ENCODE results near the gene LARGE1.

Gene LARGE1

DNA sequence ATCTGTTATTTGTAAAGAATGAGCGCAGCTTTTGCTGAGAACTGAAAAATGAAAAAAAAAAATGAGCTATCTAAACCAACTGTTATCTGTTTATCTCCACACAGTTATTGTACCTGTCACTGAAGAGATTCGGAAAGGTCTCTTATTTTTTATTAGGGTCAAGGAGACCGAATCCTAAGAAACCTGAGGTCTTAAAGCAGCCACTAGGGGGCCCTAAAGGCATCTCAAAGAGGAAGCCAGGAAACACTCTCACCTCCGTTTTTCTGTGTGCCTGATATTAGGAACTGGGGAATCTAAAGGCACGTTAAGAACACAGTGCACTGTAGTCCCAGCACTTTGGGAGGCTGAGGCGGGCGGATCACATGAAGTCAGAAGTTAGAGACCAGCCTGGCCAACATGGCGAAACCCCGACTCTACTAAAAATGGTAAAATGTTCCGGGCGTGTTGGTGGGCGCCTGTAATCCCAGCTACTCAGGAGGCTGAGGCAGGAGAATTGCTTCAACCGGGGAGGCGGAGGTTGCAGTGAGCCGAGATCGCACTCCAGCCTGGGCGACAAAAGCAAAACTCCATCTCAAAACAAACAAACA lies 3.5 kb upstream of the LARGE1 start:
- H3K9me3 ChIP-seq (ENCODE audit: low read length), result no peaks in the 10 kb centered on the region
- no peaks in the 10 kb centered on the region for H3K9me2 ChIP-seq (ENCODE audit: low read depth, low read length)
- no peaks in the 10 kb centered on the region for H3K36me3 ChIP-seq (ENCODE audit: insufficient read depth, low read length)
- no peaks in the 10 kb centered on the region for H3F3A ChIP-seq (ENCODE audit: insufficient read depth, low read length)
- no peak overlapping the region for H3K9ac ChIP-seq (ENCODE audit: low read length)
- H3K4me1 ChIP-seq (ENCODE audit: insufficient read depth, low read length, severe bottlenecking), result peaks cover 17% of the 10 kb centered on the region
- H3K4me3 ChIP-seq (ENCODE audit: low read depth, low read length, poor library complexity, severe bottlenecking), result no peak overlapping the region
- no peaks in the 10 kb centered on the region for H3K27me3 ChIP-seq (ENCODE audit: insufficient read depth, low read length)
- H3K79me2 ChIP-seq (ENCODE audit: insufficient read depth, low read length), result no peaks in the 10 kb centered on the region
- no peak overlapping the region for H3K4me2 ChIP-seq (ENCODE audit: low read length)
- TF ChIP-seq, protein P1, sequence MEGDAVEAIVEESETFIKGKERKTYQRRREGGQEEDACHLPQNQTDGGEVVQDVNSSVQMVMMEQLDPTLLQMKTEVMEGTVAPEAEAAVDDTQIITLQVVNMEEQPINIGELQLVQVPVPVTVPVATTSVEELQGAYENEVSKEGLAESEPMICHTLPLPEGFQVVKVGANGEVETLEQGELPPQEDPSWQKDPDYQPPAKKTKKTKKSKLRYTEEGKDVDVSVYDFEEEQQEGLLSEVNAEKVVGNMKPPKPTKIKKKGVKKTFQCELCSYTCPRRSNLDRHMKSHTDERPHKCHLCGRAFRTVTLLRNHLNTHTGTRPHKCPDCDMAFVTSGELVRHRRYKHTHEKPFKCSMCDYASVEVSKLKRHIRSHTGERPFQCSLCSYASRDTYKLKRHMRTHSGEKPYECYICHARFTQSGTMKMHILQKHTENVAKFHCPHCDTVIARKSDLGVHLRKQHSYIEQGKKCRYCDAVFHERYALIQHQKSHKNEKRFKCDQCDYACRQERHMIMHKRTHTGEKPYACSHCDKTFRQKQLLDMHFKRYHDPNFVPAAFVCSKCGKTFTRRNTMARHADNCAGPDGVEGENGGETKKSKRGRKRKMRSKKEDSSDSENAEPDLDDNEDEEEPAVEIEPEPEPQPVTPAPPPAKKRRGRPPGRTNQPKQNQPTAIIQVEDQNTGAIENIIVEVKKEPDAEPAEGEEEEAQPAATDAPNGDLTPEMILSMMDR (IDR thresholded peaks at IDR 0.05; ENCODE audit: low read length), result peak; percentile 70
- TF ChIP-seq EZH2 (IDR thresholded peaks at IDR 0.05; ENCODE audit: borderline replicate concordance, low read length), result no peak
- H4K20me1 ChIP-seq (ENCODE audit: insufficient read depth, low read length), result no peaks in the 10 kb centered on the region
- no peak overlapping the region for H2AFZ ChIP-seq (ENCODE audit: low read length)
- H3K27ac ChIP-seq (ENCODE audit: low read depth, low read length, poor library complexity, severe bottlenecking), result no peak overlapping the region

DNA sequence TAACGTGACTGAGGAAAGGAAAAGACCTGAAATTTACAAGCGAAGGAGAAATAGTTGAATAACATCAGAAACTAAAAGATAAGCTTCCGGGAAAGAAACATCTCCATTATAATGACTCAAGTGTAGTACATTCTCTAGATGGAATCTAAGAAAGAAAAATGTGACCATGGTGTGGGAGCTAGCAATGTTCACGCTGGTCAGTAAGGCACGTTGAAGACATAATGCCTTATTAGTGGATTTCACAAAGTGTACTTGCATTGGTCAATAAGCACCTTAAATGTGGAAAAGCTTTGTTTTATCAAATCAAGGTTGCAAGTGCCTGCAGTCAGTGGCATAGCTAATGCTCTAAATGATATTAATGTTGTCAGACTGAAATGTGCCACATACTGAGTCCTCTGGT lies 2.8 kb upstream of the LARGE1 start:
- H3K4me3 ChIP-seq (ENCODE audit: low read depth, low read length, poor library complexity, severe bottlenecking), result no peak overlapping the region
- H3K4me2 ChIP-seq (ENCODE audit: low read length), result peak overlapping the region; percentile 92
- H3K36me3 ChIP-seq (ENCODE audit: insufficient read depth, low read length), result no peaks in the 10 kb centered on the region
- H3K4me1 ChIP-seq (ENCODE audit: insufficient read depth, low read length, severe bottlenecking), result peaks cover 22% of the 10 kb centered on the region
- H2AFZ ChIP-seq (ENCODE audit: low read length), result no peak overlapping the region
- H3K9ac ChIP-seq (ENCODE audit: low read length), result no peak overlapping the region
- H3K9me2 ChIP-seq (ENCODE audit: low read depth, low read length), result no peaks in the 10 kb centered on the region
- H3K79me2 ChIP-seq (ENCODE audit: insufficient read depth, low read length), result no peaks in the 10 kb centered on the region
- TF ChIP-seq EZH2 (IDR thresholded peaks at IDR 0.05; ENCODE audit: borderline replicate concordance, low read length), result no peak
- TF ChIP-seq, protein P1 (IDR thresholded peaks at IDR 0.05; ENCODE audit: low read length), result no peak
- no peaks in the 10 kb centered on the region for H4K20me1 ChIP-seq (ENCODE audit: insufficient read depth, low read length)
- no peaks in the 10 kb centered on the region for H3F3A ChIP-seq (ENCODE audit: insufficient read depth, low read length)
- H3K27me3 ChIP-seq (ENCODE audit: insufficient read depth, low read length), result no peaks in the 10 kb centered on the region
- H3K9me3 ChIP-seq (ENCODE audit: low read length), result no peaks in the 10 kb centered on the region
- H3K27ac ChIP-seq (ENCODE audit: low read depth, low read length, poor library complexity, severe bottlenecking), result no peak overlapping the region

DNA sequence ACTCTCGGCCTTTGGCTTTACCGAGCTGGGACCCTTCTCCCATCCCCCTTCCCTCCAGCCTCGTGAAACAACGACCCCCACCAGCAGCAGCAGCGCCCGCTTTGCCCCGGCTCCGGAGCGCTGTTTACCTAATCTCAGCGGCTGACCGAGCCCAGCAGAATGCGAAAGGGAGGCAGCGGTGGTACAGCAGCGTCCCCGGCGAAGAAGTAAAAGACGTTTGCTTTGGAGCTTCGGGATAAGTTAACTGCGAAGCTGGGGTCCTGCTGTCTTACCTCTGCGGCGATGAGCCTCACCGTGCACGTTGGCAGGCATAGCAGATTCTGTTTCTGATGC lies 2.0 kb upstream of the LARGE1 start:
- H3K4me2 ChIP-seq (ENCODE audit: low read length), result peak overlapping the region; percentile 92
- H3K4me3 ChIP-seq (ENCODE audit: low read depth, low read length, poor library complexity, severe bottlenecking), result peak overlapping the region; percentile 58
- H3K4me1 ChIP-seq (ENCODE audit: insufficient read depth, low read length, severe bottlenecking), result peaks cover 27% of the 10 kb centered on the region
- H3K36me3 ChIP-seq (ENCODE audit: insufficient read depth, low read length), result no peaks in the 10 kb centered on the region
- no peaks in the 10 kb centered on the region for H3F3A ChIP-seq (ENCODE audit: insufficient read depth, low read length)
- no peaks in the 10 kb centered on the region for H3K79me2 ChIP-seq (ENCODE audit: insufficient read depth, low read length)
- no peak overlapping the region for H3K9ac ChIP-seq (ENCODE audit: low read length)
- H2AFZ ChIP-seq (ENCODE audit: low read length), result no peak overlapping the region
- no peak overlapping the region for H3K27ac ChIP-seq (ENCODE audit: low read depth, low read length, poor library complexity, severe bottlenecking)
- no peaks in the 10 kb centered on the region for H3K27me3 ChIP-seq (ENCODE audit: insufficient read depth, low read length)
- H3K9me3 ChIP-seq (ENCODE audit: low read length), result no peaks in the 10 kb centered on the region
- no peaks in the 10 kb centered on the region for H3K9me2 ChIP-seq (ENCODE audit: low read depth, low read length)
- TF ChIP-seq, protein P1 (IDR thresholded peaks at IDR 0.05; ENCODE audit: low read length), result no peak
- TF ChIP-seq EZH2 (IDR thresholded peaks at IDR 0.05; ENCODE audit: borderline replicate concordance, low read length), result no peak
- H4K20me1 ChIP-seq (ENCODE audit: insufficient read depth, low read length), result no peaks in the 10 kb centered on the region
